GM18951 (cell line): ENCODE data around the gene SMURF2.

Experiments
- POLR2A ChIP-seq: IDR thresholded peaks from 4 replicates; pipeline ENCODE4 v1.6.1; 2011; ENCODE audit warnings: mild to moderate bottlenecking; ENCODE audit not compliant: insufficient read length, insufficient read depth; ENCODE audit errors: extremely low read depth
- in situ Hi-C: fragments of 300-500 bp; cut with MboI; formaldehyde crosslinking; loops from one replicate; pipeline ENCODE4 v1.12.0; 2022; ENCODE audit warnings: low sequenced_read_pairs, mixed read lengths, inconsistent platforms; ENCODE audit not compliant: unreplicated experiment

The SMURF2 gene

DNA sequence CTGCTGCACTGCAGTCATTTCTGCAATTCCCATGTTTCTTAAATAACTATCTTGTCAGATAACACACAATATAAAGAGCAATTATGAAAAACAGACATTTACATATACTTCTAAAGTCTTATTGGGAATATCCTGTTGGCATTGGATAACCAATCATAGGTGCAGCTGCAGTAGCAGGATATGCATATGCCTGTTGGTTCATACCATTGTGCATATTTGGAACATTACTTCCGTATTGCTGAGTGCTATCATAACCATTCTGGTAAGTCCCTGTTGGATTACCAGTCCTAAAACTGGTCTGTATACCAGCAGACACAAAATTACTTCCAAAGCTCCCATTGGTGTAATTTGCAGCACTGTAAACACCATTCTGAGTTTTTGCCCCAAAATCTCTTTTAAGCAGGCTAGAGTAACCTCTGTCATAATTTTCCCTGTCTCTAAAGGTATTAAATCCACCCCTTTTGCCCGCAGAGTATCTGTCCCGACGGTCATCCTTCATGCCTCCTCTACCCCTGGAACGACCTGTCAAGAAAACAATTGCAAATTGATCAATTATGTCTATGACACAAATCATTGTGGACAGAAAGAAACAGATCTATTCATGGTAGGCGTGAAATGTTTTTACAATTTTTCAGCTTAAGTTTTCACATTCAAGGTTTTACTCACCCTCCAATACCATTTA is 162.2 kb downstream of the SMURF2 start:
- in situ Hi-C loops: loop anchor here (10.0 kb wide), 1 partner anchor 75 kb away; no protein-coding TSS in a partner anchor
- no peak for TF ChIP-seq POLR2A

DNA sequence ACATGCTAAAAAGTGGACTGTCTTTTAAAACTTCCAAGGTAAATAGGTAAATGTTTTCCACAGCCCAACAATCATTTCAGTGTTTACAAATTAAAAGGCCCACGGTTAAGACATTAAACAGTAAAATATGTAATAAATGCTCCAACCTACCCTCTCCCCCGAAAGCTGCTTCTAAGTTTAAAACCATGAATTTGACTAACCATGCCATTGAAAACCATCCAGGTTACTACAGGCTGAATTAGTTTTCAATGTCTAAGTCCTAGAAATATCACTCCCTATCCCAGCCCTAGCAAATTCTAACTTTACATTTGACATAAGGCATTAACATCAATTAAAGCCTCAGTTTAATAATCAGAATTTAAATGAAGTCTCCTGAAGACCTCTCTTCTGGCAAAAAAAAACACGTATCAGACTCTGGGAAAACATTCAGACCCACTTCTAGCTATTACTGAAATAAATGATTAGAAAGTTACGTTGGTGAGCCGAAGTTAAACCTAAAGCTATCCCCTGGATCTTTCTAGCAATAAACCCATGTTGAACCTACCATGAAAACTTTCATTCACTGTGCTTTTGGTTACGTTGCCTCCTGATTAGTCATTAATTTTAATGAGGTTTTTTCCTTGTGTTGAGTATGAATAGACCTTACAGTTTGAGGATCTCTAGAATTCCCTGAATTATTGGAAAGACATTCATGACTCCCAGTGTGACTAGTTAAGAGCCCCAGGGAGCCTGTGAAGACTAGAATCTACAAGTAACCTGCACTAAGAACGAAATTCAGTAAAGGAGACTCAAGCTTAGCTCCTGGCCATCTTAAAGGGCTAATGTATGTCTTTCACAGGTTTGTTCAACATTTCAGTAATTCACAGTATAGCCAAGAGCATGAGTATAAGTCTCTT is 163.6 kb downstream of the SMURF2 start:
- TF ChIP-seq POLR2A: peak; percentile 20
- in situ Hi-C loops: loop anchor here (10.0 kb wide), 1 partner anchor 74 kb away; no protein-coding TSS in a partner anchor

DNA sequence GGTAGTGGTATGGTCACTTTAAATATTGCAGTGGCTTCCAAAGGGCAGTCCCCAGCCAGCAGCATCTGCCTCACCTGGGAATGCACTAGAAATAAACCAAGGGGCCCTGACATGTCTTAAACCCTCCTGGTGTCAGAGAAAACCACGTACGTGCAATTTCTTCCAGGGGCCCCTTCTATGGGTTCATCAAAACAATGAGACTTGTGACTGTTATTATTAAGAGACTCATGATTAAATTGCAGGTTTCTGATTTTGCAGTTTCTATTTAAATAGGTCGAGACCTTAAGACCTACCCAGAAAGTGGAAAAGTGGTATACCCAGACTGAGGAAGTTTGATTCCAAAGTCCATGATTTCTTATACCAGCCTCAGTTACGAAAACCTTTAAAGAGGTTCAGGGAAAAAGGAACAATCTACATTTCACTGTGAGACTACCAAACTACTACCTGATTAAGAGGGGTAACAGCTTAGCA is 164.5 kb downstream of the SMURF2 start:
- in situ Hi-C loops: loop anchor here (10.0 kb wide), 1 partner anchor 73 kb away; no protein-coding TSS in a partner anchor
- TF ChIP-seq POLR2A: no peak

DNA sequence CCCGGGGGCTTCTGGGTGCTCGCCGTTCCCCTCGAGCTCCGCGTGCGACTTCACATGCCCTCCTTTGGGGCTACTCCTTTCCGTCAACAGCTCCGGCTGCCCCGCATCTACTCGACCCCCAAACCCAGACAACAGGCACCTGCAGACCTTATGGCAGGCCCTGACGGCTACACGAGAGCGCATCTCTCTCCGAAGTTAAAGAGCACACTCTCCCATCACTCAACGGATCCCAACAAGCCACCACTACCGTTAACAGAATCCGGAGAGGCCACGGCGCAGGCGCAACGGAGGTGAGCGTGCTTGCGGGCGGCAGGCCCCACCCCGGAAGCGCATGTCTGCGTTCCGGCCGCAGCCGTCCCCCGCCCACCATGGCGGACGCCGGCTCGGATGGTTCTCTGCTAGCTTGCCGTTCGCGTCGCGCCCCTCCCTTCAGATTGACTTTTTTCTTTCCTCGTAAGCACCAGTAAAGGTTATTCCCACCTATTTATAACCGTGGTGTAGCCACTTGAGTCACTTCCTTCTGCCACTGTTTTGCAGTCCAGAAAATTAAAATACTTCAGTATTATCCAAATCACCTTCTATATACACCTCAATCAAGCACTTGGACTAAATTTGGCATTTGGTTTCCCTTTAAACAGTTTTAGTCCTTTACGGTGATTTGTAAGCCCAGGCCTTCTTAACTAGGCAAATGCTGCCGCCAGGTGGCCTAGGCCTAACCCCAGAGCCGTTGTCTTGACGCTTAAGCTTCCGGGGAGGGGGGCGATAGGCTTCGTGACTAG is 165.1 kb downstream of the SMURF2 start, which contains the start of gene POLG2:
POLG2 (minus strand) TSS at position 269 of the 779 bp plus-strand sequence; CDS start at position 183, 86 bp downstream.
- TF ChIP-seq POLR2A: peak; percentile 93
- in situ Hi-C loops: loop anchor here (10.0 kb wide), 1 partner anchor 72 kb away; no protein-coding TSS in a partner anchor

DNA sequence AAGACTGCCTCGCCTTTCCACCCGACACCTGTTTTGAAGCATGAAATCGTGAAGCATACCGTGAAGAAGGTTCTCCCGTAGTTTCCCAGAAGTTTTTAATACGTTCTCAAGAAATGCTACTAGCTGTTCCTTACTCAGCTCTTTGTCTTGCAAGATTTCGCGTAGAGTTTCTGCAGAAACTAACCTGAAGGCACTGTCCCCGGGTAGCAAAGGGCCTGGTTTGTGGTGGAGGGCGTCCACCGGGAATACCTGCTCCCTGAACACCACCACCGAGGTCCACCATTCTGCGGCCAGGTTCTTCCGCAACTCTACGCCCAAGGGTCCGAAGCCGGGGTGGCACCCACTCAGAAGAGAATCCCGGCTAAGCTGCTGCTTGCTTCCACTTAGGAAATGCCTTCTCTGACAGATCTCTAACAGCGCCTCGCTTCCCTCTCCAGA is 165.7 kb downstream of the SMURF2 start:
- TF ChIP-seq POLR2A: no peak
- in situ Hi-C loops: loop anchor here (10.0 kb wide), 1 partner anchor 72 kb away; no protein-coding TSS in a partner anchor
